ACC112 (cell line): ENCODE results near the gene NRSN2.

ENCODE experiments used
- H2AFZ ChIP-seq: fragments of 200-600 bp; sonication (generic); one replicate; pipeline ENCODE4 v1.6.0; 2017; ENCODE audit warnings: antibody characterized with exemption, low read length; ENCODE audit not compliant: unreplicated experiment
- H3K27ac ChIP-seq: fragments of 200-600 bp; sonication (generic); 2 replicates; pipeline ENCODE4 v1.5.1; 2014; ENCODE audit warnings: low read depth, mild to moderate bottlenecking, antibody characterized with exemption, low read length, moderate library complexity
- H3K27me3 ChIP-seq: fragments of 200-600 bp; sonication (generic); 2 replicates; pipeline ENCODE4 v1.6.1; 2014; ENCODE audit warnings: mild to moderate bottlenecking, antibody characterized with exemption, low read length, moderate library complexity, mixed read lengths; ENCODE audit not compliant: insufficient read depth
- H3K36me3 ChIP-seq: fragments of 200-600 bp; sonication (generic); 2 replicates; pipeline ENCODE4 v1.6.1; 2016; ENCODE audit warnings: mild to moderate bottlenecking, antibody characterized with exemption, low read length, moderate library complexity, mixed read lengths; ENCODE audit not compliant: insufficient read depth
- H3K4me1 ChIP-seq: fragments of 200-600 bp; sonication (generic); one replicate; pipeline ENCODE4 v1.6.1; 2016; ENCODE audit warnings: low read length, mixed read lengths; ENCODE audit not compliant: insufficient read depth, unreplicated experiment, control insufficient read depth
- H3K4me3 ChIP-seq: fragments of 200-600 bp; sonication (generic); 2 replicates; pipeline ENCODE4 v1.5.1; 2014; ENCODE audit warnings: mild to moderate bottlenecking, low read depth, low read length
- H3K79me2 ChIP-seq: fragments of 200-600 bp; sonication (generic); one replicate; pipeline ENCODE4 v1.6.0; 2016; ENCODE audit warnings: low read length; ENCODE audit not compliant: control insufficient read depth, unreplicated experiment, insufficient read depth

The NRSN2 gene

GRCh38 chr20:401682-402495, 55.0 kb downstream of the NRSN2 start:
- H2AFZ ChIP-seq, result no peak overlapping the region
- no peaks in the 10 kb centered on the region for H3K79me2 ChIP-seq
- H3K4me1 ChIP-seq, result peaks cover 8% of the 10 kb centered on the region
- H3K27me3 ChIP-seq, result no peaks in the 10 kb centered on the region
- H3K27ac ChIP-seq, result no peak overlapping the region
- H3K4me3 ChIP-seq, result no peak overlapping the region
- no peaks in the 10 kb centered on the region for H3K36me3 ChIP-seq

GRCh38 chr20:402496-402885, 55.6 kb downstream of the NRSN2 start:
- H3K36me3 ChIP-seq, result no peaks in the 10 kb centered on the region
- H3K27ac ChIP-seq, result no peak overlapping the region
- H2AFZ ChIP-seq, result no peak overlapping the region
- H3K4me1 ChIP-seq, result peaks cover 10% of the 10 kb centered on the region
- H3K79me2 ChIP-seq, result no peaks in the 10 kb centered on the region
- no peaks in the 10 kb centered on the region for H3K27me3 ChIP-seq
- no peak overlapping the region for H3K4me3 ChIP-seq

- no peaks in the 10 kb centered on the region for H3K36me3 ChIP-seq
- H3K79me2 ChIP-seq, result no peaks in the 10 kb centered on the region
- no peak overlapping the region for H2AFZ ChIP-seq
- H3K4me1 ChIP-seq, result peaks cover 10% of the 10 kb centered on the region
- H3K27ac ChIP-seq, result no peak overlapping the region
- no peaks in the 10 kb centered on the region for H3K27me3 ChIP-seq
- H3K4me3 ChIP-seq, result no peak overlapping the region
Measured at GRCh38 chr20:402898-403581, 56.1 kb downstream of the NRSN2 start.

- peaks cover 4% of the 10 kb centered on the region for H3K79me2 ChIP-seq
- H3K36me3 ChIP-seq, result no peaks in the 10 kb centered on the region
- H3K4me3 ChIP-seq, result no peak overlapping the region
- no peak overlapping the region for H3K27ac ChIP-seq
- H3K27me3 ChIP-seq, result no peaks in the 10 kb centered on the region
- peaks cover 10% of the 10 kb centered on the region for H3K4me1 ChIP-seq
- no peak overlapping the region for H2AFZ ChIP-seq
Measured at GRCh38 chr20:403582-403957, 56.7 kb downstream of the NRSN2 start.

- Histone ChIP-seq H3K4me3 (no peak overlapping the region), H2AFZ (no peak overlapping the region), H3K27me3 (no peaks in the 10 kb centered on the region), H3K4me1 (peaks cover 10% of the 10 kb centered on the region), H3K79me2 (peaks cover 10% of the 10 kb centered on the region), H3K27ac (no peak overlapping the region), H3K36me3 (no peaks in the 10 kb centered on the region)
Measured at GRCh38 chr20:404088-404487, 57.2 kb downstream of the NRSN2 start.
